Adrenal gland (tissue), 5 donors: Measurements from ENCODE around the gene PCDH9.

Experiments used
- CTCF ChIP-seq, 6 experiments: fragments of 450-650 bp in 4 of 6; fragments of 200-600 bp in 2 of 6; sonication (generic) in 1 of 6; IDR thresholded peaks; 1 replicate in 5 of 6; 2 replicates in 1 of 6; pipeline versions ENCODE4 v1.5.1 to v1.8.0; 2016 to 2021; ENCODE audit warnings: antibody characterized with exemption in 6 of 6, mild to moderate bottlenecking in 2 of 6, moderate library complexity in 1 of 6
- POLR2A ChIP-seq, 2 donors: fragments of 450-650 bp; IDR thresholded peaks; one replicate each; pipeline ENCODE4 v1.6.1; 2017; ENCODE audit warnings: antibody characterized with exemption in 2 of 2, mild to moderate bottlenecking in 2 of 2, moderate library complexity in 1 of 2
- donor health status: DM: no; HTN: no; CAD: no.

- TF ChIP-seq POLR2A (IDR thresholded peaks at IDR 0.05) (no peak), CTCF (IDR thresholded peaks at IDR 0.05) (no peak)
Observed at GRCh38 chr13:66567899-66568612, 662.1 kb downstream of the PCDH9 start.
